Stimulated activated CD4-positive, alpha-beta T cell treated with anti-CD3 and anti-CD28 coated beads, TNF-alpha, amount 100 ng/mL, for 1 hour (primary cell): ENCODE data around the gene CCDC28A.
"Not testable (repeated sequence)": the region's sequence is repeated elsewhere in the genome, so short reads cannot be mapped to it uniquely, and the experiment has no call there.

Experiments
- DNase-seq, 3 donors: peaks; one replicate each; pipeline ENCODE4 v3.0.0-alpha.2; 2020; ENCODE audit warnings: low read depth in 3 of 3, low spot score in 1 of 3

The CCDC28A gene

GRCh38 chr6:138773177-138774091 lies at the start of gene CCDC28A:
Gene CCDC28A, plus strand, starts transcription at chr6:138773769. Its CDS starts 2,352 bp downstream, at chr6:138776121.
- DNase-seq = peak; percentile 79 to 83 (median 82)

DNA sequence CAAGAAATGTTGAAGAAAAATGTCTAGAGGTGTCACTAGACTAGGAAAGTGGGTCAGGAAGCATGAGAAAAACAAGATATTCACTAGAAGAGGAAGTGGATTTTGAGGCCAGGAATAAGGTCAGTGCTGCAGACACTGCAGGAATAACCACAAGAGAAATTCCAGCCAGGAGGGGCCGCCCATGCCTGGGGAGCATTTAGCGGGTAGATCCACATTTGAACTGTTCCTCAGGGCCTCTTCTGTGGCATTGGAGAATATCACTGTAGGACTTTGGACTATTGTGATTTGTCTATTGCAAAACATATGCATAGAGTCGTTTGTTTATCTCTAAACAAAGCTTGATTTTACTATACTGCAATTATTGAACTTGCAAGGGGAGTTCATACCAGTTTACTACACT lies 49.6 kb upstream of the CCDC28A start:
- no peak for DNase-seq

GRCh38 chr6:138726066-138726756 lies 47.4 kb upstream of the CCDC28A start:
- DNase-seq = no peak

- DNase-seq = no peak
Observed at GRCh38 chr6:138726757-138727097, 46.8 kb upstream of the CCDC28A start.

DNA sequence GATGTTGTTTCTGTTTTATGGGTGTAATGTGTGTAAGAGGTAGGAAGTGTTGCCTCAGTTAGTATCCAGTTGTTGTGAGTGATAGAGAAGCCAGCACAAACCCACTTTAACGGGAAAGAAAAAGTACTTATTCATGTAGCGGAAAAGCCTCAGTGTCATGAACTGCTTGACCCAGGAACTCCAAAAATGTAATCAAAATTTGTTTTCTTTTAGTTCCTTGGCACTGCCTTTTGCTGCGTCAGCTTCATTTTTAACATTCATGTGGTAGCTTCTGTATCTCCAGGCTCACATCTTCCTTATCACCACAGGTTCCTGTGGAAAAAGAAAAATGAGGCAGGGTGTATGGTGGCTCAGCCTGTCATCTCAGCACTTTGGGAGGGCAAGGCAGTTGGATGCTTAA lies 46.4 kb upstream of the CCDC28A start:
- DNase-seq = no peak

DNA sequence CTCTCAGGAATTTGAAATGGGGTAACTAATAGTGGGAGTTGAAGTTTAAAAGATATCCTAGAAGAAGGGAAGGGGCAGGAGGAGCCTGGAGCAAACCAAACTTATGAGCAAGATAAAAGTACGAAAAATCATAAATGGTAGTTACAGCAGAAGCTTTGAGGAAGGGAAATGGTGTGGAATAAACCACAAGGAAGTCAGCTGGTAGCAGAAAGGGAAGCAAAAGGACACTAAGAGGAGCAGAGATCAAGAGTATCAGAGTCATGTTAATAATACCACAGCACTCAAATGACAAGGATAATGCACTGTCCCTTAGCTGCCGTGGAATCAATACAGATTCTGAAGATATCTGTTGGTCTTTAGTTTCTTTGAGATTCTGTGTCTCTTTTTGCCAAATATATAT lies 44.9 kb upstream of the CCDC28A start:
- DNase-seq = no peak

DNA sequence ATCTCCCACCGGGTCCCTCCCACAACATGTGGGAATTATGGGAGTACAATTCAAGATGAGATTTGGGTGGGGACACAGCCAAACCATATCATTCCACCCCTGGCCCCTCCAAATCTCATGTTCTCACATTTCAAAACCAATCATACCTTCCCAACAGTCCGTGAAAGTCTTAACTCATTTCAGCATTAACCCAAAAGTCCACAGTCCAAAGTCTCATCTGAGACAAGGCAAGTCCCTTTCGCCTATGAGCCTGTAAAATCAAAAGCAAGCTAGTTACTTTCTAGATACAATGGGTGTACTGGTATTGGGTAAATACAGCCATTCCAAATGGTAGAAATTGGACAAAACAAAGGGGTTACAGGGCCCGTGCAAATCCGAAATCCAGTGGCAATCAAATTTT lies 43.5 kb upstream of the CCDC28A start:
- not testable (repeated sequence) for DNase-seq

DNA sequence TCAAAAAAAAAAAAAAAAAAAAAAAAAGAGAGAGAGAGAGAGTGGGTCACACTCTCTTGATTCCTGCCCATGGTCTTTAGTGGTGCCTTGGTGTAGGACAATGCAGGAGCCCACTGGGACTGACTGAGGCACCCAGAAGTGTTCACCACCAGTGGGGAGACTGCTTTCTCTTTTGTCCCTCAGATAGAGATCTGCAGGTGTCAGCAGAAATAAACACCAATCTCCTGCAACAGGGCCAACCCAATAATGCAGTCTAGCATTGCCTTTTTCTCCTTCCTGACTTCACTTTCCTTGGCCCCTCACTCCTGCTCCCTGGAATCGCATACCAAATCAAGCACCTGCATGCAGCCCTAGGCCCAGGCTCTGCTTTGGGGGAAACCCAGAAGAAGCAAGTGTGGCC lies 39.0 kb upstream of the CCDC28A start:
- DNase-seq = no peak

GRCh38 chr6:138736640-138737039 lies 36.9 kb upstream of the CCDC28A start:
- no peak for DNase-seq

GRCh38 chr6:138752017-138752416 lies 21.6 kb upstream of the CCDC28A start:
- DNase-seq = no peak

- DNase-seq = no peak
Observed at GRCh38 chr6:138757136-138757535, 16.4 kb upstream of the CCDC28A start.

DNA sequence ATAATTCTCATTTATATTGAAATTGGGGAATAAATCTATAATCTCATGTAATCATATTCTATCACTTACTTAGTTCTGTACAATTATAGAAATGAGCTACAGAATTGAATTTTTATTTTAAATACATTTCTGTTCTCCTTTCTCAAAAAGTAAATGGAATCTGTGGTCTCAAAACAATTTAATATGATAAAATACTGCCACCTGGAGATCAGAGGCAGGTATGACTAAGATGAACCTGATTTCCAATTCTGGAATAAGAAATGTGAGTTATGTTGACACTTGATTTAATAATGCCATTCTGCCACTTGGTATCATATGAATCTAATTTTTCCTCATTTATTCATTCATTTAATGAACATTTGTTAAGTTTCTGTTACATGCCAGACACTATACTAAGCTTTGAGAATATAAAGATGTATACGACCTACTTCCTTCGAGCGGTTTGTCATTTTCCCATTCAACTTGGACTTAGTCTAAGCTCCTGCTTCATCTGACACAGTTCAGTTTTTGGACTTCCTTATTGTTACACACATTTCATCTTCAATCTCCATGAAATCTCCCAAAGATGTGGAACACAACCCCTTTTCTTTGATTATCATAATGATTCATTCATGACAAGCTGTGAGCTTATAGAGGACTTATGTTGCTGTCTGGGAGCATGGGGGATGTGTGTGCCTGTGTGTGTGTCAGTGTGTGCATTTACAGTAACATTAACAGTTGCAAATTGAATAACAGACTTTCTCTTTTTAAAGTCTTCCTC lies 7.5 kb upstream of the CCDC28A start:
- DNase-seq = no peak

DNA sequence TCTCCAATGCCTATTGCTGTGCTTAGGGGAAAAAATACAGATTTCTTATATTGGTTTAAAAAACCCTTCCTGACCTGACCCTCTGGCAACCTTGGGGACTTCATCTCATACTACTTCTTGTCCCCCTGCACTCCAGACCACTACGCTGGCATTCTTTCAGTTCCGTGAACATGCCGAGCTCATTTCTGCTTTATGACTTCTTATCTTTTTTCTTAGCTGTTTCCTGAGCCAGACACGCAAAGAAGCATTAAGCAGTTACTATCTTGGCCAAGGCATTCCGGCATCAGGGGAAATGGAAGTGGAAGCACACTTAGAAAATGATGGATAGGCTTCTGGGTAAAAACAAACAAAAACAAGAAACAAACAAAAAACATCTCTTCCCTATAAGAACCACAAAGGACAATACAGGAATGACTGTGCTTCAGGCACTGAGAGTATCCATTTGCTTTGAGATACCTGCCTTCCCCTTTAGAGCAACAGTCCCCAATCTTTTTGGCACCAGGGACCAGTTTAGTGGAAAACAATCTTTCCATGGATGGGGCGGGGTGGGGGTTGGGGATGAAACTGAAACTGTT lies 4.4 kb upstream of the CCDC28A start:
- no peak for DNase-seq

GRCh38 chr6:138772596-138773176 lies 883 bp upstream of the CCDC28A start:
- no peak for DNase-seq

DNA sequence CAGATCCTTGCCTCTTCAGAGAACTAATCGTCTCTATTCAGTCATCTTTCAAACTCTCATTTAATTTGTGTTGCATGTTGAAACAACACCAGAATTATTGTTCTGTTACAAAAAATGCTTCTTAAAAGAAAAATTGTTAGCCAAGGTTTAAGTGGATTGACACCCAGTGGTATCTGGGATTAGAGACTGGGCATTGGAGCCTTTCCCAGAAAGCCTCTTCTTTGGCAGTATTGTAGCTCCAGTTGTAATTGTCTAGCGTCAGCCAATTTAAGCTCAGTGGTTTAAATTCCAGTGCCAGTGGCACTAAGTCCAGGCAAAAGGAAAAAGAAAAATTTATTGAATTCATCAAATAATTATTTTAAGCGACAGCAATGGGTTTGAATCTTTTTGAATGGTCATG lies 801 bp downstream of the CCDC28A start:
- no peak for DNase-seq

- DNase-seq = no peak
Observed at GRCh38 chr6:138776659-138777058, 3.1 kb downstream of the CCDC28A start.

- no peak for DNase-seq
Observed at GRCh38 chr6:138778331-138778730, 4.8 kb downstream of the CCDC28A start.

- DNase-seq = no peak
Observed at GRCh38 chr6:138782243-138782642, 8.7 kb downstream of the CCDC28A start.

DNA sequence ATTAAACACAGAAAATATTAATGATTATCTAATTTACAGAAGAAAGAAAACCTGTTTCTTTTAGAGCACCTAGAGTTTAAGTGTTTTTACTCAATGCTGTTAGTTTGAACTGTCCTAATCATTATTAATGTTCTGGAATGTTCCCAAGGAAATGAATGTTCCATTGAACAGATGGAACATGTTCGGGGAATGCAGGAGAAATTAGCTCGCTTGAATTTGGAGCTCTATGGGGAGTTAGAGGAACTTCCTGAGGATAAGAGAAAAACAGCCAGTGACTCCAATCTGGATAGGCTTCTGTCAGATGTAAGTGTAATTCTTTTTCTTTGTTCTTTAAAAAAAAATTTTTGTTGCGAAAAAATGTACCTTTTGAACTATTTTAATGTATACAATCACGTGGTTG lies 11.5 kb downstream of the CCDC28A start:
- DNase-seq = no peak

DNA sequence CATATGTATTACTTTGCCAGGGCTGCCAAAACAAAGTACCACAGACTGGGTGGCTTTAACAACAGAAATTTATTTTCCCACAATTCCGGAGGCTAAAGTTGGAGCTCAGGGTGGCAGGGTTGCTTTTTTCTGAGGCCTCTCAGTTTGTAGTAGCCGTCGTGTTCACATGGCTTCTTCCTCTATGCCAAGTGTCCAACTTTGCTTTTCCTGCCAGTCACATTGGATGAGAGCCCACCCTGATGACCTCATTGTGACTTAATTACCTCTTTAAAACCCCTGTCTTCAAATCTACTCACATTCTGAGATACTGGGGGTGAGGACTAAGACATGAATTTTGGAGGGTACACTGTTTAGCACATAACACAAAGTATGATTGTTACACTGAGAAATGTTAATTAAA lies 12.4 kb downstream of the CCDC28A start:
- DNase-seq = no peak

DNA sequence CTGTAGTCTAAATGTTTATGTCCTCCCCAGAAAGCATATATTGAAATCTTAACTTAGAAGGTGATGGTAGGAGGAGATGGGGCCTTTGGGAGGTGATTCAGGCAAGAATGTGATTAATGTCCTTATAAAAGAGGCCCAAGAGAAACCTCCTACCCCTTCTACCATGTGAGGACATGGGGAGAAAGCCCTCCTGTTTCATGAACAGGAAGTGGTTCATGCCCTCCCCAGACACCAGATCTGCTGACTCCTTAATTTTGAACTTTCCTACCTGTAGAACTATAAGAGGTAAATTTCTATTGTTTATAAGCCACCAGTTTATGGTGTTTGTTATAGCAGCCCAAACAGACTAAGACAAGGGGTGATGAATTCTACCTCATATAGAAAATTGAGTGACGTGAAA lies 13.6 kb downstream of the CCDC28A start:
- DNase-seq = no peak
